OCI-LY1 (cell line): ENCODE data around the gene CCM2.

Experiments
- H2AFZ ChIP-seq: fragments of 200-600 bp; sonication (generic), shearing (Covaris generic); 2 replicates; pipeline ENCODE4 v1.6.0; 2014; ENCODE audit warnings: antibody characterized with exemption, mild to moderate bottlenecking, low read length
- H3F3A ChIP-seq: fragments of 200-600 bp; sonication (generic), shearing (Covaris generic); 2 replicates; pipeline ENCODE4 v1.6.0; 2014; ENCODE audit warnings: mild to moderate bottlenecking, antibody characterized with exemption, low read length, moderate library complexity; ENCODE audit not compliant: insufficient read depth
- H3K27ac ChIP-seq: fragments of 200-600 bp; sonication (generic); 2 replicates; pipeline ENCODE4 v1.5.1; 2014; ENCODE audit warnings: low read length, mixed run types, mild to moderate bottlenecking, low read depth; ENCODE audit not compliant: poor library complexity, severe bottlenecking
- H3K27me3 ChIP-seq: fragments of 200-600 bp; sonication (generic); 2 replicates; pipeline ENCODE4 v1.6.0; 2014; ENCODE audit warnings: antibody characterized with exemption, mild to moderate bottlenecking, low read length, moderate library complexity; ENCODE audit not compliant: insufficient read depth
- H3K36me3 ChIP-seq: fragments of 200-600 bp; sonication (generic); 2 replicates; pipeline ENCODE4 v1.6.1; 2014; ENCODE audit warnings: mild to moderate bottlenecking, antibody characterized with exemption, low read length, moderate library complexity, mixed read lengths; ENCODE audit not compliant: insufficient read depth
- H3K4me1 ChIP-seq: fragments of 200-600 bp; sonication (generic); 2 replicates; pipeline ENCODE4 v1.5.1; 2014; ENCODE audit warnings: mild to moderate bottlenecking, low read length, moderate library complexity; ENCODE audit not compliant: insufficient read depth, severe bottlenecking
- H3K4me2 ChIP-seq: fragments of 200-600 bp; sonication (generic), shearing (Covaris generic); 2 replicates; pipeline ENCODE4 v1.6.1; 2014; ENCODE audit warnings: low read length
- H3K4me3 ChIP-seq: fragments of 200-600 bp; sonication (generic); 2 replicates; pipeline ENCODE4 v1.5.1; 2014; ENCODE audit warnings: low read length, low read depth, mild to moderate bottlenecking, mixed read lengths; ENCODE audit not compliant: poor library complexity, severe bottlenecking
- H3K79me2 ChIP-seq: fragments of 200-600 bp; shearing (Covaris generic); 2 replicates; pipeline ENCODE4 v1.6.1; 2016; ENCODE audit warnings: mixed run types, low read length, mixed read lengths; ENCODE audit not compliant: insufficient read depth
- H3K9ac ChIP-seq: fragments of 200-600 bp; sonication (generic), shearing (Covaris generic); 2 replicates; pipeline ENCODE4 v1.6.1; 2014; ENCODE audit warnings: mild to moderate bottlenecking, low read length, mixed read lengths
- H3K9me2 ChIP-seq: fragments of 200-600 bp; sonication (generic), shearing (Covaris generic); 2 replicates; pipeline ENCODE4 v1.6.1; 2014; ENCODE audit warnings: low read depth, mild to moderate bottlenecking, low read length, mixed read lengths
- H3K9me3 ChIP-seq: fragments of 200-600 bp; shearing (Covaris generic); 2 replicates; pipeline ENCODE4 v1.6.1; 2014; ENCODE audit warnings: low read length, mixed read lengths
- H4K20me1 ChIP-seq: fragments of 200-600 bp; sonication (generic), shearing (Covaris generic); 2 replicates; pipeline ENCODE4 v1.6.0; 2016; ENCODE audit warnings: mild to moderate bottlenecking, low read length; ENCODE audit not compliant: insufficient read depth
- CTCF ChIP-seq: fragments of 200-600 bp; sonication (generic), shearing (Covaris generic); IDR thresholded peaks from 2 replicates; pipeline ENCODE4 v1.5.1; 2017; ENCODE audit warnings: mild to moderate bottlenecking, antibody characterized with exemption, low read length, moderate library complexity, mixed read lengths
- EZH2 ChIP-seq: fragments of 200-600 bp; sonication (generic), shearing (Covaris generic); IDR thresholded peaks from 2 replicates; pipeline ENCODE4 v1.8.0; 2017; ENCODE audit warnings: borderline replicate concordance, mixed run types, mild to moderate bottlenecking, antibody characterized with exemption, low read length, moderate library complexity, mixed read lengths

CCM2 gene

GRCh38 chr7:45084336-45084735, 84.3 kb downstream of the CCM2 start:
- Histone ChIP-seq H2AFZ (no peak overlapping the region), H3K27ac (no peak overlapping the region), H3F3A (0 out of 2 replicates have a peak, but pooled peaks cover 4% of the 10 kb centered on the region), H3K9me2 (no peaks in the 10 kb centered on the region), H3K4me1 (peaks cover 5% of the 10 kb centered on the region), H3K9me3 (no peaks in the 10 kb centered on the region), H4K20me1 (no peaks in the 10 kb centered on the region), H3K9ac (no peak overlapping the region), H3K27me3 (peaks cover 8% of the 10 kb centered on the region), H3K36me3 (no peaks in the 10 kb centered on the region), H3K4me2 (no peak overlapping the region), H3K4me3 (no peak overlapping the region), H3K79me2 (no peaks in the 10 kb centered on the region)
- TF ChIP-seq CTCF, result no peak
- no peak for TF ChIP-seq EZH2

GRCh38 chr7:45084901-45085618, 85.1 kb downstream of the CCM2 start:
- TF ChIP-seq CTCF (no peak), EZH2 (no peak)
- peaks cover 5% of the 10 kb centered on the region for H3K4me1 ChIP-seq
- no peak overlapping the region for H3K27ac ChIP-seq
- H3K27me3 ChIP-seq, result peaks cover 8% of the 10 kb centered on the region
- H3K4me3 ChIP-seq, result no peak overlapping the region
- no peaks in the 10 kb centered on the region for H3K9me3 ChIP-seq
- H2AFZ ChIP-seq, result no peak overlapping the region
- H3K9me2 ChIP-seq, result no peaks in the 10 kb centered on the region
- H3K4me2 ChIP-seq, result no peak overlapping the region
- H4K20me1 ChIP-seq, result no peaks in the 10 kb centered on the region
- 0 out of 2 replicates have a peak, but pooled peaks cover 4% of the 10 kb centered on the region for H3F3A ChIP-seq
- no peaks in the 10 kb centered on the region for H3K79me2 ChIP-seq
- H3K36me3 ChIP-seq, result no peaks in the 10 kb centered on the region
- no peak overlapping the region for H3K9ac ChIP-seq

GRCh38 chr7:45085619-45086200, 85.7 kb downstream of the CCM2 start:
- Histone ChIP-seq H3K4me3 (no peak overlapping the region), H3K79me2 (no peaks in the 10 kb centered on the region), H3K27ac (no peak overlapping the region), H3K9me3 (no peaks in the 10 kb centered on the region), H3K4me2 (no peak overlapping the region), H3K9ac (no peak overlapping the region), H3K9me2 (no peaks in the 10 kb centered on the region), H2AFZ (no peak overlapping the region), H3F3A (0 out of 2 replicates have a peak, but pooled peaks cover 4% of the 10 kb centered on the region), H3K4me1 (peaks cover 5% of the 10 kb centered on the region), H3K27me3 (peaks cover 8% of the 10 kb centered on the region), H3K36me3 (no peaks in the 10 kb centered on the region), H4K20me1 (no peaks in the 10 kb centered on the region)
- TF ChIP-seq EZH2 (no peak), CTCF (no peak)
